BJ (cell line): ENCODE measurements around the gene POLR3A. TPM values are rescaled to one million over a fixed set of nuclear protein-coding genes. Genes with fewer than 3 reads are reported as not detected.

ENCODE experiments used
- CTCF ChIA-PET: fragments of 350-600 bp; formaldehyde crosslinking; extraction: SDS; loops from one replicate; lab custom pipeline; 2021; ENCODE audit warnings: antibody characterized with exemption, inconsistent platforms; lab: Yijun Ruan, JAX
- POLR2A ChIA-PET: fragments of 300-600 bp; sonication (Branson Sonifier 250); formaldehyde crosslinking; extraction: SDS; loops from one replicate; lab custom pipeline; 2021; ENCODE audit warnings: antibody characterized with exemption; lab: Charles Lee
- DNase-seq: peaks from one replicate; pipeline ENCODE4 v3.0.0-alpha.2; 2011; ENCODE audit warnings: low read depth
- H3K27me3 ChIP-seq: 2 replicates; pipeline ENCODE4 v1.6.0; 2011; ENCODE audit warnings: low read length; ENCODE audit not compliant: control insufficient read depth, insufficient read depth
- H3K36me3 ChIP-seq: 2 replicates; pipeline ENCODE4 v1.5.1; 2011; ENCODE audit warnings: low read length; ENCODE audit not compliant: control insufficient read depth, insufficient read depth
- H3K4me3 ChIP-seq: 2 replicates; pipeline ENCODE4 v1.5.1; 2011; ENCODE audit warnings: low read depth, mild to moderate bottlenecking, control low read depth, low read length
- CTCF ChIP-seq: IDR thresholded peaks from 2 replicates; pipeline ENCODE4 v1.5.1; 2011; ENCODE audit warnings: low read depth, mild to moderate bottlenecking, control low read depth, inconsistent platforms, low read length, moderate library complexity; ENCODE audit not compliant: insufficient read depth
- polyA plus RNA-seq: library from polyadenylated mRNA; depleted of rRNA; stranded (reverse); fragments of >200 nt; gene quantifications from 2 replicates; pipeline ENCODE4 v1.2.3, GENCODE V29; 2011

Gene POLR3A
- polyA plus RNA-seq, 1 experiment = 12.7 TPM

DNA sequence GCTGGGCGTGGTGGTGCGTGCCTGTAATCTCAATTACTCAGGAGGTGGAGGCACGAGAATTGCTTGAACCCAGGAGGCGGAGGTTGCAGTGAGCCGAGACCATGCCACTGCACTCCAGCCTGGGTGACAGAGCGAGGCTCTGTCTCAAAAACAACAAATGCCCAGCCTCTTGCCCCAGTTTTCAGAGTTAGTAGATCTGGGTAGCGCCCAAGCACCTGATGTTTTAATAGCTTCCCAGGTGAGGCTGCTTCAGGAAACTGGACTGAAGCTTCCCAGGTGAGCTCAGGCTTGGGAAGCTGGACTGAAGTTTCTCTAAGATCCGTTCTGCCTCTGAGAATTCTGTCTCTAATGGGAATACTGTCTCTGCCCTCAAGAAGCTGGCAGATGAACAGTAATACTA lies 16.5 kb upstream of the POLR3A start:
- H3K36me3 ChIP-seq = peaks cover 14% of the 10 kb centered on the region
- ChIA-PET POLR2A (no interaction called here), CTCF (interaction anchor here (1.2 to 4.0 kb wide), 7 partner anchors 7 to 1150 kb away, joined by 3 to 32 read pairs (median 5); no protein-coding TSS in a partner anchor)
- no peak overlapping the region for H3K4me3 ChIP-seq
- no peaks in the 10 kb centered on the region for H3K27me3 ChIP-seq
- DNase-seq = no peak
- TF ChIP-seq CTCF = no peak

- TF ChIP-seq CTCF = no peak
- ChIA-PET POLR2A (no interaction called here), CTCF (interaction anchor here (1.8 to 4.0 kb wide), 2 partner anchors 8 to 1151 kb away, joined by 5 to 32 read pairs; no protein-coding TSS in a partner anchor)
Observed at GRCh38 chr10:78045237-78045636, 15.9 kb upstream of the POLR3A start.

DNA sequence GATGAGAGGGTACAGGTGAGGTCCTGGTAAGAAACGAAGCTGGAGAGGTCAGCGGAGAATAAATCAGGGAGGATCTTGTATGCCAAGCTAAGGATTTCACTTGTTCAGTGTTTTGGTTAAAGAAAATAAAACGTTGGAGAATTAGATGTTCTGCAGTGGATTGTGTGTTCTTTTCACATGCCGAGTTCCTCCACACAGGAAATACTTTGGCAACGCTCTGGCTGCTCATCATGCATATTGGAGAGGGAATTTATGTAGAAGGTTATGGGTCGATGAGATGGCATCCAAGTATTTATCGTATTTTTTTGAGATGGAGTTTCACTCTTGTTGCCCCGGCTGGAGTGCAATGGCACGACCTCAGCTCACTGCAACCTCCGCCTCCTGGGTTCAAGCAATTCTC lies 15.4 kb upstream of the POLR3A start:
- no peak for DNase-seq
- Histone ChIP-seq H3K27me3 (no peaks in the 10 kb centered on the region), H3K36me3 (peaks cover 19% of the 10 kb centered on the region), H3K4me3 (no peak overlapping the region)
- TF ChIP-seq CTCF = no peak
- POLR2A ChIA-PET = no interaction called here
- CTCF ChIA-PET = interaction anchor here (1.8 to 4.0 kb wide), 2 partner anchors 8 to 1151 kb away, joined by 5 to 32 read pairs; no protein-coding TSS in a partner anchor

More at GRCh38 chr10:78045237-78045636, 15.9 kb upstream of the POLR3A start:
- Histone ChIP-seq H3K27me3 (no peaks in the 10 kb centered on the region), H3K4me3 (no peak overlapping the region), H3K36me3 (peaks cover 17% of the 10 kb centered on the region)
- DNase-seq = no peak

- no peak for TF ChIP-seq CTCF
- DNase-seq = no peak
- peaks cover 18% of the 10 kb centered on the region for H3K36me3 ChIP-seq
- CTCF ChIA-PET = interaction anchor here (1.8 to 4.0 kb wide), 2 partner anchors 9 to 1152 kb away, joined by 5 to 32 read pairs; no protein-coding TSS in a partner anchor
- H3K27me3 ChIP-seq = no peaks in the 10 kb centered on the region
- no peak overlapping the region for H3K4me3 ChIP-seq
- POLR2A ChIA-PET = no interaction called here
Observed at GRCh38 chr10:78044179-78044578, 14.9 kb upstream of the POLR3A start.

DNA sequence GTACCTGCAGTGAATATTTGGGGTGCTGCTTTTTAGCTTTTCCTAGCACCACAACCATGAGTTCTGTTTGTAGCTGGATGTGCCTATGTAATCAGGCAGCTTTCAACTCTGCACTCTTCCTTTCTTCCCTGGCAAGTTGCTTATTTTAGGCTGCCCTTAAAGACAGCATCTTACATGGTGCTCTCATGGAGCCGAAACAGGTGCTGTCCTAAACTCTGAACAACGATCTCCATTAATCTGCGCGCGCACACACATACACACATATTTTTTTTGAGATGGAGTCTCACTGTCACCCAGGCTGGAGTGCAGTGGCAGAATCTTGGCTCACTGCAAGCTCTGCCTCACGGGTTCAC lies 13.4 kb upstream of the POLR3A start:
- Histone ChIP-seq H3K27me3 (no peaks in the 10 kb centered on the region), H3K36me3 (peaks cover 20% of the 10 kb centered on the region), H3K4me3 (no peak overlapping the region)
- no peak for TF ChIP-seq CTCF
- CTCF ChIA-PET = interaction anchor here (1.3 kb wide), 1 partner anchor 22 kb away, joined by 5 read pairs; no protein-coding TSS in a partner anchor
- POLR2A ChIA-PET = no interaction called here
- no peak for DNase-seq
